B cell (primary cell): Measurements from ENCODE around the gene ANKS6. TPM values are rescaled to one million over a fixed set of nuclear protein-coding genes. Genes with fewer than 3 reads are reported as not detected.

Experiments used
- ATAC-seq: fragments of 200-7000 bp; cut with Tn5 transposase; one replicate; pipeline ENCODE4 v1.10.0; 2021; ENCODE audit warnings: low read depth, mild to moderate bottlenecking, moderate number of reproducible peaks, moderate library complexity
- CTCF ChIA-PET: fragments of 350-600 bp; sonication (Branson Sonifier 250); formaldehyde crosslinking; loops from one replicate; lab custom pipeline; 2021; ENCODE audit warnings: antibody characterized with exemption, inconsistent platforms; lab: Charles Lee
- POLR2A ChIA-PET: fragments of 350-600 bp; sonication (Branson Sonifier 250); formaldehyde crosslinking; loops from one replicate; lab custom pipeline; 2021; ENCODE audit warnings: antibody characterized with exemption; lab: Charles Lee
- DNase-seq: peaks from one replicate; pipeline ENCODE4 v3.0.0; 2013
- H2AFZ ChIP-seq: 2 replicates; pipeline ENCODE4 v1.6.1; 2012; ENCODE audit warnings: mild to moderate bottlenecking, low read depth, low read length; ENCODE audit not compliant: insufficient read depth, poor library complexity, severe bottlenecking
- H3K27ac ChIP-seq, 2 donors: 1 replicate in 1 of 2; 2 replicates in 1 of 2; pipeline ENCODE4 v1.5.1; 2012 to 2013; ENCODE audit warnings: low read length in 2 of 2, mild to moderate bottlenecking in 2 of 2, moderate library complexity in 1 of 2
- H3K27me3 ChIP-seq, 4 experiments: fragments of 200-600 bp in 1 of 4; sonication (generic) in 1 of 4; replicated peaks in 1 of 4; 1 replicate in 2 of 4; 2 replicates in 2 of 4; pipeline versions ENCODE4 v1.6.1 to v1.7.0; 2013 to 2016; ENCODE audit warnings: low read length in 3 of 4, mild to moderate bottlenecking in 2 of 4, mixed read lengths in 1 of 4, moderate library complexity in 1 of 4; ENCODE audit not compliant: insufficient read depth in 4 of 4, control insufficient read depth in 3 of 4; ENCODE audit errors: control extremely low read depth in 1 of 4
- H3K36me3 ChIP-seq, 2 experiments: replicated peaks in 1 of 2; 1 replicate in 1 of 2; 2 replicates in 1 of 2; pipeline versions ENCODE4 v1.6.1 to v1.7.1; 2013; ENCODE audit warnings: low read length in 1 of 2; ENCODE audit not compliant: insufficient read depth in 2 of 2, control insufficient read depth in 1 of 2; ENCODE audit errors: control extremely low read depth in 1 of 2, extremely low read depth in 1 of 2
- H3K4me1 ChIP-seq, 2 donors: fragments of 200-600 bp in 1 of 2; sonication (generic) in 1 of 2; 1 replicate in 1 of 2; 2 replicates in 1 of 2; pipeline versions ENCODE4 v1.5.1 to v1.6.1; 2013 to 2017; ENCODE audit warnings: low read length in 2 of 2; ENCODE audit not compliant: control insufficient read depth in 2 of 2, insufficient read depth in 2 of 2
- H3K4me2 ChIP-seq: replicated peaks from 2 replicates; pipeline ENCODE3; 2012; ENCODE audit warnings: mild to moderate bottlenecking, low read depth, low read length; ENCODE audit not compliant: poor library complexity, severe bottlenecking
- H3K4me3 ChIP-seq, 5 experiments: fragments of 200-600 bp in 1 of 5; sonication (generic) in 1 of 5; 1 replicate in 3 of 5; 2 replicates in 2 of 5; pipeline versions ENCODE4 v1.5.1 to v1.7.0; 2011 to 2016; ENCODE audit warnings: low read length in 4 of 5, mild to moderate bottlenecking in 4 of 5, low read depth in 2 of 5, control low read depth in 1 of 5, moderate library complexity in 1 of 5; ENCODE audit not compliant: insufficient read depth in 1 of 5; ENCODE audit errors: control extremely low read depth in 1 of 5, extremely low read depth in 1 of 5
- H3K79me2 ChIP-seq: fragments of 200-600 bp; sonication (generic); one replicate; pipeline ENCODE4 v1.6.0; 2016; ENCODE audit warnings: low read length; ENCODE audit not compliant: control insufficient read depth, insufficient read depth
- H3K9ac ChIP-seq: fragments of 200-600 bp; sonication (generic); 2 replicates; pipeline ENCODE4 v1.6.1; 2017; ENCODE audit warnings: mild to moderate bottlenecking, low read length, moderate library complexity
- H3K9me3 ChIP-seq, 3 donors: one replicate each; pipeline versions ENCODE4 v1.6.1 to v1.7.1; 2013; ENCODE audit warnings: low read length in 2 of 3; ENCODE audit not compliant: control insufficient read depth in 2 of 3, insufficient read depth in 1 of 3; ENCODE audit errors: control extremely low read depth in 1 of 3
- H4K20me1 ChIP-seq: 2 replicates; pipeline ENCODE4 v1.6.0; 2012; ENCODE audit warnings: mild to moderate bottlenecking, low read length; ENCODE audit not compliant: insufficient read depth, control insufficient read depth, poor library complexity, severe bottlenecking
- H3K27ac Mint-ChIP-seq: one replicate; pipeline ENCODE4 v1.8.0; 2021; ENCODE audit warnings: mixed read lengths
- H3K27me3 Mint-ChIP-seq: one replicate; pipeline ENCODE4 v1.8.0; 2021; ENCODE audit warnings: mixed read lengths
- H3K4me1 Mint-ChIP-seq: one replicate; pipeline ENCODE4 v1.8.0; 2021; ENCODE audit warnings: mixed read lengths
- H3K4me3 Mint-ChIP-seq: one replicate; pipeline ENCODE4 v1.8.0; 2021; ENCODE audit warnings: mixed read lengths
- H3K9me3 Mint-ChIP-seq: one replicate; pipeline ENCODE4 v1.8.0; 2022; ENCODE audit warnings: mixed read lengths; ENCODE audit not compliant: insufficient read depth
- EZH2 ChIP-seq: IDR thresholded peaks from 2 replicates; pipeline ENCODE4 v1.6.1; 2012; ENCODE audit warnings: borderline replicate concordance, low read depth, mild to moderate bottlenecking, moderate library complexity, low read length; ENCODE audit not compliant: insufficient read depth, poor library complexity, severe bottlenecking
- WGBS: methylation state at CpG from one replicate; pipeline ENCODE4 v1.1.5; 2013; ENCODE audit warnings: missing lambda C conversion rate; ENCODE audit not compliant: insufficient coverage; 5-methylcytosine and 5-hydroxymethylcytosine counted together
- intact Hi-C: fragments of 100-400 bp; cut with micrococcal nuclease; formaldehyde crosslinking; loops from one replicate; pipeline ENCODE4 v1.10.0; 2022
- polyA plus RNA-seq: library from polyadenylated mRNA; depleted of rRNA; stranded (reverse); fragments of >200 nt; gene quantifications from 2 replicates; pipeline ENCODE4 v1.2.3, GENCODE V29; 2012
- total RNA-seq, 2 donors: library from RNA; stranded (reverse); fragments of 120-200 nt in 1 of 2; gene quantifications; 1 replicate in 1 of 2; 2 replicates in 1 of 2; pipeline versions ENCODE4 v1.2.3 to v1.2.4, GENCODE V29; 2013 to 2022
- TF ChIP-seq, protein P1 (sequence below): fragments of 200-600 bp; IDR thresholded peaks from one replicate; pipeline ENCODE4 v1.8.0; 2022; ENCODE audit warnings: antibody characterized with exemption, mild to moderate bottlenecking

The ANKS6 gene
- total and polyA plus RNA-seq, 2 donors (not counting 1 experiment from before 2014, with no cell fraction given): 11.4 to 16.1 TPM

DNA sequence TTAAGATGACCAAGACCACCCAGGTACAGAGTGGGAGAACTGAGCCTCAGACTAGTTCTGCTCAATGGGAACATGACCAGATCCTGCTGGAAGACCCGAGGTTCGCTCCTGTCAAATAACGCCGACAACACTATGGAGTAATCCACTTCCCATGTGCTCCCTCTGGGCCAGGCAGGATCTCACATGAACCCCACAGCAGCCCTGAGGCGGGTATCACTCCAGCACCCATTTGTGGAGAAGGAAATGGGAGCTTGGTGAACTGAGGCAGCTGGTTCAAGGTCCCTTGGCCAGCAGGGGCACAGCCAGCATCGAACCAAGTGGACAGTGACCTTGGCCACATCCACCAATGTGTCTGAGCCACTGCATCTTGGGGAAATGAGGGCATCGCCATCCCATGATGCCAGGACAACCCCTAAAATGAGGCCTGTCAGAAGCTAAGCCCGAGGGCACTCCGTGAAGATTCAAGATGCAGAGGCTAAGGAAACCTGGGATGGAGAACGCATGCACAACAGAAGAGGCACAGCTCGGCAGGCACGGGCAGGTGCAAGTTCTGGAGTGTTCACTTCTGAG is 8.5 kb downstream of the ANKS6 start:
- DNase-seq: no peak
- no peak overlapping the region for H3K27ac Mint-ChIP-seq
- H3K27me3 Mint-ChIP-seq: no peaks in the 10 kb centered on the region
- Histone ChIP-seq H3K9ac (no peak overlapping the region), H3K36me3 (peaks cover 0 to 8% of the 10 kb centered on the region in 2 experiments), H3K4me3 (no peak overlapping the region), H3K9me3 (no peaks in the 10 kb centered on the region), H3K27me3 (no peaks in the 10 kb centered on the region), H3K79me2 (no peaks in the 10 kb centered on the region), H3K27ac (no peak overlapping the region), H3K4me1 (no peaks in the 10 kb centered on the region), H3K4me2 (no peak overlapping the region), H2AFZ (no peak overlapping the region), H4K20me1 (no peaks in the 10 kb centered on the region)
- no peaks in the 10 kb centered on the region for H3K9me3 Mint-ChIP-seq
- ChIA-PET CTCF (interaction anchor here (0.8 kb wide), 1 partner anchor 13 kb away, joined by 3 read pairs; no protein-coding TSS in a partner anchor), POLR2A (no interaction called here)
- no peak for ATAC-seq
- TF ChIP-seq EZH2: no peak
- TF ChIP-seq, protein P1, sequence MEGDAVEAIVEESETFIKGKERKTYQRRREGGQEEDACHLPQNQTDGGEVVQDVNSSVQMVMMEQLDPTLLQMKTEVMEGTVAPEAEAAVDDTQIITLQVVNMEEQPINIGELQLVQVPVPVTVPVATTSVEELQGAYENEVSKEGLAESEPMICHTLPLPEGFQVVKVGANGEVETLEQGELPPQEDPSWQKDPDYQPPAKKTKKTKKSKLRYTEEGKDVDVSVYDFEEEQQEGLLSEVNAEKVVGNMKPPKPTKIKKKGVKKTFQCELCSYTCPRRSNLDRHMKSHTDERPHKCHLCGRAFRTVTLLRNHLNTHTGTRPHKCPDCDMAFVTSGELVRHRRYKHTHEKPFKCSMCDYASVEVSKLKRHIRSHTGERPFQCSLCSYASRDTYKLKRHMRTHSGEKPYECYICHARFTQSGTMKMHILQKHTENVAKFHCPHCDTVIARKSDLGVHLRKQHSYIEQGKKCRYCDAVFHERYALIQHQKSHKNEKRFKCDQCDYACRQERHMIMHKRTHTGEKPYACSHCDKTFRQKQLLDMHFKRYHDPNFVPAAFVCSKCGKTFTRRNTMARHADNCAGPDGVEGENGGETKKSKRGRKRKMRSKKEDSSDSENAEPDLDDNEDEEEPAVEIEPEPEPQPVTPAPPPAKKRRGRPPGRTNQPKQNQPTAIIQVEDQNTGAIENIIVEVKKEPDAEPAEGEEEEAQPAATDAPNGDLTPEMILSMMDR: no peak
- intact Hi-C loops: no loop called here
- 100% methylated on average over 10 of the region's 12 CpGs for WGBS
- H3K4me3 Mint-ChIP-seq: no peak overlapping the region
- H3K4me1 Mint-ChIP-seq: peaks cover 9% of the 10 kb centered on the region

GRCh38 chr9:98786750-98787510 is 9.4 kb downstream of the ANKS6 start:
- CTCF ChIA-PET: no interaction called here
- no peaks in the 10 kb centered on the region for H3K4me1 ChIP-seq

More at GRCh38 chr9:98786750-98787510, 9.4 kb downstream of the ANKS6 start:
- Mint-ChIP-seq H3K27ac (no peak overlapping the region), H3K4me1 (peaks cover 5% of the 10 kb centered on the region), H3K4me3 (no peak overlapping the region), H3K27me3 (no peaks in the 10 kb centered on the region), H3K9me3 (no peaks in the 10 kb centered on the region)
- TF ChIP-seq EZH2: no peak
- TF ChIP-seq, protein P1: no peak
- no peaks in the 10 kb centered on the region for H3K9me3 ChIP-seq
- DNase-seq (no peak), ATAC-seq (no peak)
- no peaks in the 10 kb centered on the region for H3K79me2 ChIP-seq
- no peak overlapping the region for H3K9ac ChIP-seq
- no peaks in the 10 kb centered on the region for H4K20me1 ChIP-seq
- no peak overlapping the region for H2AFZ ChIP-seq
- intact Hi-C loops: no loop called here
- H3K27ac ChIP-seq: no peak overlapping the region
- H3K4me2 ChIP-seq: no peak overlapping the region
- H3K36me3 ChIP-seq: peaks cover 0 to 12% of the 10 kb centered on the region in 2 experiments
- no peak overlapping the region for H3K4me3 ChIP-seq
- no peaks in the 10 kb centered on the region for H3K27me3 ChIP-seq
- 94% methylated on average over 4 of the region's 4 CpGs for WGBS
- POLR2A ChIA-PET: no interaction called here
